Mucosa of rectum (tissue), 2 donors: ENCODE results near the gene MFAP5.
A peak's percentile ranks its signal among the peaks of the same experiment; 100 is the strongest.

Experiments used
- H3K27ac ChIP-seq, 2 donors: one replicate each; pipeline ENCODE4 v1.7.0; 2013; ENCODE audit warnings: inconsistent platforms in 2 of 2, low read depth in 2 of 2, low read length in 2 of 2
- H3K27me3 ChIP-seq, 2 donors: one replicate each; pipeline ENCODE4 v1.7.0; 2013; ENCODE audit warnings: low read length in 2 of 2; ENCODE audit not compliant: control insufficient read depth in 2 of 2, insufficient read depth in 2 of 2
- H3K36me3 ChIP-seq, 2 donors: one replicate each; pipeline ENCODE4 v1.7.0; 2013; ENCODE audit warnings: low read length in 2 of 2; ENCODE audit not compliant: control insufficient read depth in 2 of 2, insufficient read depth in 2 of 2
- H3K4me1 ChIP-seq, 2 donors: one replicate each; pipeline ENCODE4 v1.7.0; 2013; ENCODE audit warnings: low read length in 2 of 2, mild to moderate bottlenecking in 1 of 2; ENCODE audit not compliant: control insufficient read depth in 2 of 2, insufficient read depth in 2 of 2
- H3K4me3 ChIP-seq, 2 donors: one replicate each; pipeline ENCODE4 v1.7.0; 2013; ENCODE audit warnings: low read length in 2 of 2
- H3K9ac ChIP-seq, 2 donors: one replicate each; pipeline ENCODE4 v1.7.0; 2013; ENCODE audit warnings: low read length in 2 of 2, low read depth in 1 of 2, mild to moderate bottlenecking in 1 of 2
- H3K9me3 ChIP-seq, 2 donors: one replicate each; pipeline ENCODE4 v1.7.0; 2013; ENCODE audit warnings: low read length in 2 of 2; ENCODE audit not compliant: control insufficient read depth in 2 of 2
- donor health status: healthy.
- donor health status: Normal muscosa, but diverticular disease.

The MFAP5 gene

GRCh38 chr12:8696442-8697090, 33.9 kb upstream of the MFAP5 start:
- Histone ChIP-seq H3K4me3 (peak overlapping the region in 1 of 2 donors; percentile 70), H3K9ac (peak overlapping the region in 1 of 2 donors; percentile 68), H3K36me3 (no peaks in the 10 kb centered on the region), H3K4me1 (peaks cover 5 to 7% of the 10 kb centered on the region in 2 donors), H3K27ac (peak overlapping the region in 1 of 2 donors; percentile 71), H3K9me3 (no peaks in the 10 kb centered on the region), H3K27me3 (no peaks in the 10 kb centered on the region)

GRCh38 chr12:8695116-8695515, 32.5 kb upstream of the MFAP5 start:
- no peaks in the 10 kb centered on the region for H3K9me3 ChIP-seq
- peaks cover 3 to 7% of the 10 kb centered on the region in 2 donors for H3K4me1 ChIP-seq
- H3K36me3 ChIP-seq: no peaks in the 10 kb centered on the region
- no peak overlapping the region for H3K4me3 ChIP-seq
- H3K9ac ChIP-seq: no peak overlapping the region
- no peak overlapping the region for H3K27ac ChIP-seq
- H3K27me3 ChIP-seq: no peaks in the 10 kb centered on the region

DNA sequence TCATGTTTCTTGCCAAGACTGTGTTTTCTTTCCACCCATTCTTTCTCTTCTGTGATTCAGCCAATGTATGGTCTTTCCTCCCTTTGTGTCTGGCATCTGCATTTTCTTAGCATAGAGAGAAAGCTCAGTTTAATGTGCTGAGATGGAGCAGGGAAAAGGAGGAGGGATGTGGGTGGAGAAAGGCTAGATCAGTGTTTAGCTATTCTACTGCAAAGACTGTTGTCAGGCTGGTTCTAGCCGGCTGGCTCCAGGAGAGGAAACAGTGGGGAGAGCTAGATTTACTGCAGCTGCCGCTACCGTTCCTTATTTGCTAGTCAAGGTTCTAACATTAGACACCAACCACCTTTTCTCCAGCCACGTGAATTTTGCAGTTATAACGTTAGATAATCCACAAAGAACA, 29.9 kb upstream of the MFAP5 start:
- no peaks in the 10 kb centered on the region for H3K9me3 ChIP-seq

GRCh38 chr12:8689681-8690080, 27.1 kb upstream of the MFAP5 start:
- Histone ChIP-seq H3K27me3 (no peaks in the 10 kb centered on the region), H3K9me3 (no peaks in the 10 kb centered on the region), H3K4me1 (peaks cover 0 to 2% of the 10 kb centered on the region in 2 donors), H3K4me3 (no peak overlapping the region), H3K27ac (no peak overlapping the region), H3K9ac (no peak overlapping the region), H3K36me3 (no peaks in the 10 kb centered on the region)

More for the DNA sequence above, 29.9 kb upstream of the MFAP5 start:
- H3K27ac ChIP-seq: peak overlapping the region; percentile 15 to 18
- no peaks in the 10 kb centered on the region for H3K27me3 ChIP-seq
- H3K4me3 ChIP-seq: no peak overlapping the region
- H3K36me3 ChIP-seq: no peaks in the 10 kb centered on the region
- peaks cover 0 to 2% of the 10 kb centered on the region in 2 donors for H3K4me1 ChIP-seq
- H3K9ac ChIP-seq: no peak overlapping the region

DNA sequence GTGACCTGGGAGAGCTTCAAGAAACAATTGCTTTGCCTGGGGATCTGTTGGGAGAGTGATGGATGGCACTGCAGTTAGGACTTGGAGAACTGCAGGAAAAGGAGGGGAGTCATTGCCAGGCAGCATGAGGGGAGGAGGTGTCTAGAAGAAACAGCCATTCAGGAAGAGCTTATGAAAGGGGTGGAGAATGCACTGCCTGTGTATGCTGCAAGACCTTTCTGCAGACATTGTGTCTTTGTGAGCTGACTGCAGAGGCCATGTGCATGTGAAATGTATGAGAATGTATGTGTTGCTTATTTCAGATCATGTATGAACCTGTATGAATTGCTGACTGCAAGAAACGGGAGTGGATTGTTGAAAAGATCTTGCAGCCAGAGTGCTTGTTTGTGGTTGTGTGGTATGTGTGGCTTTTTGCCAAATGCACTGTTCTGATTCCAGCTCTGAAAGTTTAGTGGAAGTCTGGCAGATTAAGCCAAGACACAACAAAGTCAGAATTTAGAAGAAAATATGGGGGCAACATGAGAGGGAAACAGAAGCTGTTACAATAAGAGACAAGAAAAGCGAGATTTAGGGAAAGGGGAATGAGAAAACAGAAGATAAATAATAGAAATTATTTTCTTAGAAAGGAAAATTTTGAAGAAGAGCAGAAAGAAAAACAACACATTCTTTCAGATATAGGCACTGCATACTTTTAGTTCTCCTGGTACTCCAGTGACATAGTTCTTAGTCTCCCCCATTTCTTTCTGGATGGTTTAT, 25.4 kb upstream of the MFAP5 start:
- H3K4me1 ChIP-seq: peaks cover 0 to 2% of the 10 kb centered on the region in 2 donors
- H3K9me3 ChIP-seq: no peaks in the 10 kb centered on the region
- H3K27me3 ChIP-seq: no peaks in the 10 kb centered on the region
- H3K27ac ChIP-seq: no peak overlapping the region
- no peak overlapping the region for H3K9ac ChIP-seq
- H3K36me3 ChIP-seq: no peaks in the 10 kb centered on the region
- no peak overlapping the region for H3K4me3 ChIP-seq

DNA sequence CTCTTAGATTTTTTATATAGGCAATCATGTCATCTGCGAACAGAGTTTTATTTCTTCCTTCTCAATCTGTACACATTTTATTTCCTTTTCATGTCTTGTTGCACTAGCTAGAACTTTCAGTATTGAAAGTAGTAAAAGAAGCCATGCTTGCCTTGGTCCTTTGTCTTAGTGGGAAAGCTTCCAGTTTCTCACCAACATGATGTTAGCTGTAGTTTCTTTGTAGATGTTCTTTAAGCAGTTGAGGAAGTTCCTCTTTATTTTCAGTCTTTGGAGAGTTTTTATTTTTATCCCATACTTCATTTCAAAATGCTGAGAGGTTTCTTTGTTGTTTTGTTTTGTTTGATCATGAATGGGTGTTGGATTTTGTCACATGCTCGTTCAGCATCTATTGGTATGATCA, 22.4 kb upstream of the MFAP5 start:
- Histone ChIP-seq H3K36me3 (no peaks in the 10 kb centered on the region), H3K4me3 (no peak overlapping the region), H3K27me3 (no peaks in the 10 kb centered on the region), H3K4me1 (no peaks in the 10 kb centered on the region), H3K9ac (no peak overlapping the region), H3K27ac (no peak overlapping the region), H3K9me3 (no peaks in the 10 kb centered on the region)

DNA sequence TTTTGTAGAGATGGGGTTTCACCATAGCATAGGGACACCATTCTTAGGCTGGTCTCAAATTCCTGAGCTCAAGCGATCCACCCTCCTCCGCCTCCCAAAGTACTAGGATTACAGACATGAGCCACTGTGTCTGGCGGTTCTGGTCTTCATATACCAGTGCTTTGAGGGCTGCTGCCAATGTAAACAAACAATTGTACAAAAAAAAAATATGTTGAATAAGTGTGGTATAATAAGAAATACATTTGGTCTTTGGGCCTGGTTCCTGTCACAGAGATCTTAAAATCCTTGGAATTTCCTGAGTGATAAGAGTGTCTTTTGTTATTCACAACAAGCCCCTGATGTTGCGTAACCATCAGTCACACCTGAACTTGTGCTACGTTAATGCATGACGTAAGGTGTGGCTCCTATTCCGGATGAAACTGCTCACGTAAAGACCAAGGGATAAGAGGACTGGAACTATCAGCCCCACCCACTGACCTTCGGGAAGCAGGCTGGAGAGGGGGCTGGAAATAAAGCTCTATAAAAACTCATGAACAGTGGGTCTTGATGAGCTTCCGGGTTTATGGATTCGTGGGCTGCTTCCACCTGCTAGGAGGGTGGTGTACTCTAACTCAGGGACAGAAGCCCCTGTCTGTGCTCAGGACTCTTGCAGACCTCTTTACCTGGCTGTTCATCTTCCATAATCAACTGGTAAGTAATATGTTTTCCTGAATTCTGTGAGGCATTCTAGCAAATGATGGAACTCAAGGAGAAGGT, 18.7 kb upstream of the MFAP5 start:
- Histone ChIP-seq H3K27ac (no peak overlapping the region), H3K9me3 (no peaks in the 10 kb centered on the region), H3K4me3 (no peak overlapping the region), H3K4me1 (no peaks in the 10 kb centered on the region), H3K27me3 (no peaks in the 10 kb centered on the region), H3K36me3 (no peaks in the 10 kb centered on the region), H3K9ac (no peak overlapping the region)

DNA sequence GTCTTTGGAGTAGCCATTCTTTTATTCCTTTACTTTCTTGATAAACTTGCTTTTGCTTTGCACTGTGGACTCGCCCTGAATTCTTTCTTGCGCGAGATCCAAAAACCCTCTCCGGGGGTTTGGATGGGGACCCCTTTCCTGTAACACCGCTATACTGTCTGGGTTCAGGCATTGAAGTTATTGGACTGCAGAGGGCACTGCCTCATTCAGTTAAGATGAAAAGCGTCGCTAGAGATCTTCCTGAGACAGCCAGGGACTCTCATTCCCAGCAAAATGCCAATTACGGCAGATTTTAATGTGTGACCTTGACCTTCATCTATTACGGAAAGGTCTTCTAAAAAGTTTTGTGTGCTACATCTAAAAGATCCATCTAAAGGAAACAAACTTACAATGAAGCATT, 17.9 kb upstream of the MFAP5 start:
- Histone ChIP-seq H3K27me3 (no peaks in the 10 kb centered on the region), H3K9me3 (no peaks in the 10 kb centered on the region), H3K9ac (no peak overlapping the region), H3K4me1 (no peaks in the 10 kb centered on the region), H3K27ac (no peak overlapping the region), H3K4me3 (no peak overlapping the region), H3K36me3 (no peaks in the 10 kb centered on the region)

- no peaks in the 10 kb centered on the region for H3K36me3 ChIP-seq
- H3K27ac ChIP-seq: no peak overlapping the region
- H3K9me3 ChIP-seq: no peaks in the 10 kb centered on the region
- no peak overlapping the region for H3K4me3 ChIP-seq
- H3K27me3 ChIP-seq: no peaks in the 10 kb centered on the region
- H3K9ac ChIP-seq: no peak overlapping the region
- no peaks in the 10 kb centered on the region for H3K4me1 ChIP-seq
These were observed 16.1 kb upstream of the MFAP5 start for GRCh38 chr12:8678661-8679111.

GRCh38 chr12:8677362-8677761, 14.7 kb upstream of the MFAP5 start:
- H3K27ac ChIP-seq: no peak overlapping the region
- H3K9ac ChIP-seq: no peak overlapping the region
- H3K27me3 ChIP-seq: no peaks in the 10 kb centered on the region
- H3K4me3 ChIP-seq: no peak overlapping the region
- H3K4me1 ChIP-seq: no peaks in the 10 kb centered on the region
- H3K9me3 ChIP-seq: no peaks in the 10 kb centered on the region
- H3K36me3 ChIP-seq: no peaks in the 10 kb centered on the region
